CMK (cell line): ENCODE data around the gene DLG2.
"Not testable (repeated sequence)": the region's sequence is repeated elsewhere in the genome, so short reads cannot be mapped to it uniquely, and the experiment has no call there.

ENCODE experiments used
- DNase-seq: peaks from one replicate; pipeline ENCODE4 v3.0.0-alpha.2; 2010; ENCODE audit warnings: low read depth

The DLG2 gene

DNA sequence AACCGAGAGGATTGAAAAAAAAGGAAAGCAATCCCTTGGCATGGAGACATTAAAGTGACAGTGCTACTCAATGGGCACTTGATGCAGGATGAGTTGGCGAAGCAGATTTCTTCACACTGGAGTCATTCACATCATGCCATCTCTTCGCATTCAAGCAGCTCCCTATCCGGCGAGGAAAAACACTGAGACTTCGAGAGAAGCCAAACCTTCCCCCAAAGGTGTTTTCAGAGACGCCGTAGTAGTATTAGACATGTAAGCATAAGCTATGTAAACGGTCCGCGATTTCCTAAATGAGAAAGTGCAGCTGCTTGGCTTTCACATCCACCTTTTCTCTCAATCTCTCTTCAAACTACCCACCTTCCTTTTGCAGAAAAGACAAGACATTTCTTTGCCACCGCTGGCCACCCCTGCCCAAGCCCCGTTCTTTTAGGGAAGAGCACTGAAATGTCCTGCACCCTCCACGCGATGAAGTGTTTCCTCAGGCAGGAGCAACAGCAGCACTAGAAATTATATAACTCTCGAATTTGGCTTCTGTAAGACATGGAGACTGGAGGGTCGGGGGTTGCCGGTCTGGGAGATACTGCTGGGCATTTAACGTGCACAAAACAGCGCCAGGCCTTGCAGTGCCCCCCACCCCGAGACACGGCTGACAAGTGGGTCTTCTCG is at the start of gene DLG2:
Gene DLG2 (minus strand): TSS at position 13 of the 666 bp plus-strand sequence.
- no peak for DNase-seq

DNA sequence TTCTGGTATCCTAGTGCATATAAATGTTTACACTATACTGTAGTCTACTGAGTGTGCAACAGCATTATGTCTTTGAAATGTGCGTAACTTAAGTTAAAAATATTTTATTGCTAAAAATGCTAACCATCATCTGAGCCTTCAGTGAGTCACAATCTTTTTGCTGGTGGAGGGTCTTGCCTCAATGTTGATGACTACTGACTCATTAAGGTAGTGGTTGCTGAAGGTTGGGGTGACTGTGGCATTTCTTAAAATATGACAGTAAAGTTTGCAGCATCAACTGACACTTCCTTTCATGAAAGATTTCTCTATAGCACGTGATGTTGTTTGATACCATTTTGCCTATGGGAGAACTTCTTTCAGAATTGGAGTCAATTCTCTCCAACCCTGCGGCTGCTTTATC is 46.2 kb upstream of the DLG2 start:
- no peak for DNase-seq

DNA sequence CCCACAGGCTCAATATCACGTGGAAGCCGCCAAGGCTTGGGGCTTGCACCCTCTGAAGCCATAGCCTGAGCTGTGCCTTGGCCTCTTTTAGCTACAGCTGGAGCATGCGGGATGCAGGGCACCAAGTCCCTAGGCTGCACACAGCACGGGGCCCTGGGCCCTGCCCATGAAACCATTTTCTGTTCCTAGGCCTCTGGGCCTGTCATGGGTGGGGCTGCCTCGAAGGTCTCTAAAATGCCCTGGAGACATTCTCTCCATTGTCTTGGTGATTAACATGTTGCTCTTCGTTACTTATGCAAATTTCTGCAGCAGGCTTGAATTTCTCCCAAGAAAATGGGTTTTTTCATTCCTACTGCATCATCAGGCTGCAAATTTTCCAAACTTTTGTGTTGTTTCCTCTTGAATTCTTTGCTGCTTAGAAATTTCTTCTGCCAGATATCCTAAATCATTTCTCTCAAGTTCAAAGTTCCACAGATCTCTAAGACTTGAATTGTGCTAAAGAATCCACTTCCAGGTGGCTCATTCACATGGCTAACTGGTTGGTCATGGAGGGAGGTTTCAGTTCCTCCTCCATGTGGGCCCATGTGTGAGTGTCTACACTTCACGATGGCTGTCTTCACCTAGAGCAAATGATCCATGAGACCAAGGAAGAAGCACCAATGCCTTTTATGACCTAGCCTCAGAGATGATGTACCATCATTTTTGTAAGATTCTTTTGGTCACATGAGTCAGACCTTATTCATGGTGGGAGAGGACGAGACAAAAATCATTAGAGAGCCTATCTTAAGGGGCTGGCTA is 45.2 kb upstream of the DLG2 start:
- DNase-seq: no peak

DNA sequence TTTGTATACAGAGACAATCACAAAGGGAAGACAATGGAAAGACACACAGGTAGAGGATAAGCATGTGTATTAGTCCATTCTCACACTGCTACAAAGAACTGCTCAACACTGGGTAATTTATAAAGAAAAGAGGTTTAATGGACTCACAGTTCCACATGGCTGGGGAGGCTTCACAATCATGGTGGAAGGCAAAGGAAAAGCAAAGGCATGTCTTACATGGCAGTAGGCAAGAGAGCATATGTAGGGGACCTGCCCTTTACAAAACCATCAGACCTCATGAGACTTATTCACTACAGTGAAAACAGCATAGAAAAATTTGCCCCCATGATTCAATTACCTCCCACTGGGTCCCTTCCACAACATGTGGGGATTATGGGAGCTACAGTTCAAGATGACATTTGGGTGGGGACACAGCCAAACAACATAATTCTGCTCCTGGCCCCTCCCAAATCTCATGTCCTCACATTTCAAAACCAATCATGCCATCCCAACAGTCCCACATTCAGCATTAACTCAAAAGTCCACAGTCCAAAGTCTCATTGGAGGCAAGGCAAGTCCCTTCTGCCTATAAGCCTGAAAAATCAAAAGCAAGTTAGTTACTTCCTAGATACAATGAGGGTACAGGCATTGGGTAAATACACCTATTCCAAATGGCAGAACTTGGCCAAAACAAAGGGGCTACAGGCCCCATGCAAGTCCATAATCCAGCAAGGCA is 44.0 kb upstream of the DLG2 start:
- DNase-seq: not testable (repeated sequence)

DNA sequence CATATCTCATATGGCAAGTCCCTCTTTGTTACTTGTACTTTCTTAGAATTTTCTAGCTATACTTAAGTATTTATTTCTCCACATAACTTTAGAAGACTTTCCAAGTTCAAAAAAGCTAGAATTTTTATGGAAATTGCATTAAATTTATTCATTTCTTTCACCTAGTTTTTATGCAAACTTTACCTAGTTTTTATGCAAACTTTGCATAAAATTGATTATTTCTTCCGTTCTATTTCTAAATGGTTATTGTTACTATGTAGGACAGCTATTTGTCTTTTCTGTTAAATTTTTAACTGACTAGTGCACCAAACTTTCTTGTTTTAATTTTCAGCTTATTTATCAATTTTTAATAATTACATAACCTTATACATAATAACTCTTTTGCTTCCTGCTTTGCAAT is 41.0 kb upstream of the DLG2 start:
- no peak for DNase-seq

DNA sequence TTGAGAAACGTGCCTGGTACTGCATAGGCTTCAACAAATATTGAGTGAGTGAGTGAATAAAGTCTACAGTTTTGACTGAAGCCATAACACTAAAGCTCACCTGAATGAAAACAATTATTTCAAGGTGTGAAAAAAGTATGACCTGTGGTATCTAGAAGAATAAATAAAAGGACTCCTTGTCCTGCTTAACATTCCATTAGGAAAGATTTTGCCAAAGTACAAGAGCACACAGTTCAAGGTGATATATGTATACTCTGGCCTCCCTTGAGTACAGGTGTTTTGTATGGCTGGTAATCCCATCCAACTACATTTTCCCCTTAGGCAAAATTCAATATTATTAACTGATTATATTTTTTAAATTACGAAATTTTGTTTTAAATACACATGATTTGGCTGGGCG is 39.5 kb upstream of the DLG2 start:
- DNase-seq: no peak

DNA sequence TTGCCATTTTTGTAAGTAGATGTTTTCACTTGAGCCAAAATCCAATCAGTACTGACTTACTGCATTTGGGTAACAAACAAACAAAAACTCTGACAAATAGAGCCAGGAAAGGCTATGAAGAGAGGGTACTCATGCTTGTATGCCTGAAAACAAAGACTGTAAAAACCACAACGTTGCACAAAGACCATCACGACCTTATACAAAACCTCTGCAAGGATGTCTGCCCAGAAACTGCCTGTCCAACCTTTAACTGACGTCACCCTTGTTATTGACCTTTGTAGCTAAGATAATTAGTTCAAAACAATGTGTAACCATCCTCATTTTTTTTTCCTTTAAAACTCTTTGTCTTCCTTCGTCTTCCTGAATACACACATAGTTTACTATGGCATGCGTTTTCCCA is 38.6 kb upstream of the DLG2 start:
- DNase-seq: no peak

DNA sequence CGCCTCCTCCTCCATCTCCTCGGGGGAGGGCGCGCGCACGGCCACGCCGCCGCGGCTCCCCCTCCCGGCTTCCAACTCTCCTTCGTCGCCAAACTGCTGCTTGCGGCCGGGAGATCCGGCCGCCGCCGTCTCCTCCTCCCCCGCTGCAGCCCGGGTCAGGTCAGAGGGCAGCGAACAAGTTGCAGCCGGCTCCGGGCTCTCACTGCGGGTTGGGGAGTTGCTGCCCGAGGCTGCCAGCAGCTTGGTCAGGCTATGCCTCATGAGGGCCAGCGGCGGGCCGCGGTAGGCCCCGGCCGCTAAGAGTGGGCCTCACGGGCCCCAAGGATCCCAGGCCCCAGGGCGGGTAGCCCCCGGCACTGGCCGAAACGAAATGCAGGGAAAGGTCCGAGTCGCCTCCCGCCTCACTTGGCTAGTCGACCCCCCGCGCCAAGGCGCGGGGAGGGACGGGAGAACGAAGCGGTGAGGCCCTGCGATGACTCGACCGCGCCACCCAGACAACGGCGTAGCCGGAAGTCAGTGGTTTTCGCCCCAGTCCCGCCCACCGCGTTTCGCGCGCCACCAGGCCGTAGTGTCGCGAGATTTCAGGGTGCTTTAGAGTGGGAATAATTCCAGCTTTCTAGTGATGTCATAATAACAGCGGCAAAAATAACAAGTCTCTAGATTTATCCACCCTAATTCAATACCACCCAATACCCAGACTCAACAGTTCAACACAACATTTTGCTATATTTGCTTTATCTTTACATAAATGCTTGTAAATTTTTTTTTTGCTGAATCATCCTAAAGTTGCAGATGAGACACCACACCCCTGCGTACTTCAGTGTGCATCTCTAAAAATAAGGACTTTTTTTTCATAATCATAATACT is 37.7 kb upstream of the DLG2 start, which contains the start of gene CREBZF:
Gene CREBZF (minus strand): TSS at position 515 of the 867 bp plus-strand sequence. CDS start 254 bp downstream, at position 261.
- peak; percentile 83 for DNase-seq

DNA sequence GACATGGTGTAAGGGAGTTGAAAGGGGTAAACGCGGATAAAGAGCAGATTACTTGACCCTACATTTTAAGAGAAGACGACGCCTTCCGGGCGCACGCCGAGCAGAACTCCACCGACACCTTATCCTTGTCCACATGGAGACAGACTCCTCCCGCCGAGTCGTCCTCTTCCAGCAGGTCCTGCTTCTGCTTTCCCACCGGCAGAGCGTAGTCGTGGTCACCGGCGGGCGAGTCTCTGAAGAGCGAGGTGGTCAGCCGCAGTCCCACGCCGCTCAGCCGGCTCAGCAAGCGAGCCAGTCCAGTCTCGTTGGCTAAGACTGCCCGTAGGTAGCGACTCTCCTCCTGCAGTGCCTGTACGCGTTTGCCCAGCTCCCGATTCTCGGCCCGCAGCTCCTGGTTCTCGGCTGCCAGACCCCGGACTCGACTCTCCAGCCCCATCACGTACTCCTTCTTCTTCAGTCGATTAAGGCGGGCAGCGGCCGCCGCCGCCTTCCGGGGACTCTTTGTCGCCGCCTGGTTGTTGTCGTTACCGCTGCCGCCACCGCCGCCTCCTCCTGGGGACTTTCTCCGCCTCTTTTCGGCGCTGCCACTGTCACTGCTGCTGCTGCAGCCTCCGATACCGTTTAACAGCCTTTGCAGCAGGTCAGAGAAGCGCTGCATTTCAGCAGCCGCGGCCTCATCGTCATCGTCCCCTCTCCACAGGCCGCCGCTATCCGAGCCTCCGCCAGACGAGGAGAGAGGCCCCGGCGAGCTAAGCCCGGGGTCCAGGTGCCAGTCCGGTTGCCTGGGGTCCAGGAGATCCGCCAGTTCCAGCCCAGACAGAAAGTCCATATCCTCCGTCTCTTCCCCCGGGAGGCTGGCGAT is 36.8 kb upstream of the DLG2 start:
- peak; percentile 42 for DNase-seq

DNA sequence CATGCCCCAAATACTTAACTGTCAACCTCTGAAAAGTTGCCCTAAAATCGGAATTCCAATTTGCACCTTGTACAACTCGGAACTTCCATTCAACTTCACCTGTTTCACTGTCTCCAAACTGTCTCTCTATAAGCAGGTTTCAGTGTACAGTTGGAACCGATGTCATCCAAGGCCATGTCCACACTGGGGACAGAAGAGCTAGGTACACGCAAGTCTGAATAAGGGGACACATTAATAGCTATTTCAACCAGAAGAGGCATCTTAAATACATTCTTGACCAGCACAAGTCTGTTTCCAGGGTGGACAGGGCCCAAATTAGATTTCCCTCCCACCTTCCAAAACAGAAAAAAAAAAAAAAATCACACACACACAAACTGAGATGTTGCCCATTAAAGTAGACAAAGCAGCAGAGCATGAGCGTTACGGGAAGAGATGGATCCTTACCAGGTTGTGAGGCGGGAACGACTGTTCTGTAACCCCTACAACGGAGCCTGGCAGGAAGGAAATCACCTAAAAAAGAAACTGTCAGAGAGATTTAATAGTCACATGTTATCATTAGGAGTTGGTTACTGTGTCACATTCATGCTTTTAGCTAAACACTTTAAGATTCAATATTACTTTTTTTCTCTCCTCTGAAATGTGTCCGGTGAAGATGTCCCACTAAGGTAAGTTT is 36.1 kb upstream of the DLG2 start:
- no peak for DNase-seq

DNA sequence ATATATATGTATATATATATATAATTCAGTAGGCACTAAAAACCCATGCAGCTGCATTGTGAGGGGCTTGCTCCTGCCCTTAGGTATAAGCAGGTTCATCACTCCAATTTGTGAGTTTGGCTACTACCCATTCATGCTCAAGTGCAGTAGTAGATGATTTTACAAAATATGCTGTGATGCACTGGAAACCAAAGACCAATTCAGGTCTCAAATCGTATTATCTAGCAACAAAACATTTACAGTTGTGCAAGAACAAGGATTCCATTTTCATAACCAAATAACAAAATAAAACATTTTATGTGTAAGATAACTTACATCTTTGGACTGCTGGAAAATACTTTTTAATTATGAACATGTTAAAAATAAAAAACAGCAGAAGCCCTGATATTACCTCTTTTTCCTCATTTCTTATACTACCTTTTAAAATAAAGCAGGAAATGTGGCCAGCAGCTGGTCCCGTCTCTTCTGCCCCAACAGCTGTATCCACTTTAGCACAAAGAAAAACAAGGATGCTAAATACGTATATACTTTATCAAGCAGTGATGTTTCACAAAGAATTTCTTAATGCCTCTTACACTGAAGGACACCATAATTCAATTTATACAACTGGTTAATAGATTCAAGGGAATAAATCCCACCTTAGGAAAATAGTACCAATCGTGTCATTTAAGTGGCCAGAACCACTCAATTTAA is 35.0 kb upstream of the DLG2 start:
- DNase-seq: no peak

DNA sequence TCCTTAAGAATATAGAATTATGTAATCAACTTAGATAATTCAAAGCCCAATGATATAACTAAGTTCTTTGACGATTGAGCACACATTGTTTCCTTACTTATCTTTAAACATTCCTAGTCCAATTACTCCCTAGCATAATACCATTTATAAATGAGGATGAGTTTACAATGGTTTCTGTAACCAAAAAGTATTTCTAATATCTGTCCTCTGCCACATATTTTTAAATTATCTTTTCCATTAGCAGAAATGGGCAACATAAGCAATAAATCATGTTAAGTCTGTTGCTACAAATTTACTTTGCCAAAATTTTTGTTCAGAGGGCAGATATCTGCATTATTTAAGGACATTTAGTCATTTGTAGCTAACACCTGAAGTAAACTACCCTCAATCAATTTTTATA is 31.0 kb upstream of the DLG2 start:
- DNase-seq: no peak

DNA sequence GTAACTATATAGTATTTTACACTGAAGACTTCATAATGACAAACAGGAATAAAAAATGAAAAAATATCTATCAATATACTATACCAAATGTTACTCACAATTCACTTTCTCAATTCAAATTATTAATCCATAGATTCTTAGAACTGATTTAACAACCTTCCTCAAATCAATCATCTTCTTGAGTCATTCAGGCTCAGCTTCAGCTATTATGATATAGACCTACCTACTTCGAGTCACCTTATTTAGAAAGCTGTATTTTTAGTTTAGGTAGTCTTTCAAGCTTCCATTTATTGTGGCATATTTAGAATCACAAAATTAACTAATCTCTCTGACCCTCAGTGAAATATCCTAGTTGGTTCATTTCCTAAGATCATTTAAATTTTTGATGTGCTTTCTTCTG is 29.6 kb upstream of the DLG2 start:
- no peak for DNase-seq

DNA sequence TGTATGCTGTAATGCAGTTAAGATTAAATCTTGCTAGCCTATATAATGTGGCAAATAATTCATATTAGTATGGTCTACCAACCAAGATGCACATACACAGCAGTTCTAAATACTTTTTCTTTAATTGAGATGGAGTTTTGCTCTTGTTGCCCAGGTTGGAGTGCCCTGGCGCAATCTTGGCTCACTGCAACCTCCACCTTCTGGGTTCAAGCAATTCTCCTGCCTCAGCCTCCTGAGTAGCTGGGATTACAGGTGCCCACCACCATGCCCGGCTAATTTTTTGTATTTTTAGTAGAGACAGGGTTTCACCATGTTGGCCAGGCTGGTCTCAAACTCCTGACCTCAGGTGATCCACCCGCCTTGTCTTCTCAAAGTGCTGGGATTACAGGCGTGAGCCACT is 27.2 kb upstream of the DLG2 start:
- DNase-seq: not testable (repeated sequence)

DNA sequence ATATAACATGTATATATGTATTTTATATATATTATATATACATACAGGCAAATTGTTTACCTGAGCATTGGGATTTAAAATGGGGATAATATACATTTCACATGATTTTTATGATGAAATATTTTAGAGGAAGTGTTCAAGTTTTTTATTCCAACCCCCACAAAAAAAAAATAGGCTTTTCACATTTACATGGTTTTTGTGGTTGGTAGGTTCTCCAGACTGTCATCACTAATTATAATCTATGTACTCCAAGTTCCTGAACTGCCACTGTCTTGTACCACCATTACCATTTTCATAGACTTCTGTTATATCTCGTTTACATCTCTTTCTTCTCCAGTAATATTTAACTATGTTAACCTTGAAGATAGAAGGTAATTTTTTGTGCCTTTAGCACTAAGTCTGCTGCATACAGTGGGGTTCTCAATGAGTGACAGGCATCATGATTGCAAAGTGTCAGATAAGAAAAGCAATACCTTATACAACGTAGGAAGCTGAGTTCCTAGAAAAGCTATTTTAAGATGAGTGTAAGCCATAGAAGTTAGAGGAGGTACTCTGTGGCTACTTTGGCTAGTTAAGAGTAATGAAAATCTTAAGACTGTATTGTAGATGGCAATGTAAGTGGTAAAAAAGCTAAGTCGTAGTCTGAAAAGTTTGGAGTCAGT is 25.8 kb upstream of the DLG2 start:
- no peak for DNase-seq

DNA sequence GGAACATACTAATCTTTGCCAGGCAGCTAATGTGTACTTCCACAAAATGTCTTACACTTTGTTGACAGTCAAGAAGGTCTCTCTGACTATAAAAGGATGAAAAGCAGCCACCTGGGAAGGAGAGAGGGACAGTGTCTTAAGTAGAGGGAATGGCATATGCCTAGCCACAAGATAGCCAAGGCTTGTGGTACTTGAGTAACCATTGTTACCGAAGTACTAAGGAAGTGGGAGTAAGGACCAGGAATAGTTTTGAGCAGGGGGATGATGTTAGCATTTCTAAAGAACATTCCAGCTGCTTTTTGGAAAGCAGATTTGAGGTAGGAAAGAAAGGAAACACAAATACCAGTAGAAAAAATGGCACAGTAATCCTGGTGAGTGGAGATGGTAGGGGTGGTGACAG is 24.0 kb upstream of the DLG2 start:
- no peak for DNase-seq

DNA sequence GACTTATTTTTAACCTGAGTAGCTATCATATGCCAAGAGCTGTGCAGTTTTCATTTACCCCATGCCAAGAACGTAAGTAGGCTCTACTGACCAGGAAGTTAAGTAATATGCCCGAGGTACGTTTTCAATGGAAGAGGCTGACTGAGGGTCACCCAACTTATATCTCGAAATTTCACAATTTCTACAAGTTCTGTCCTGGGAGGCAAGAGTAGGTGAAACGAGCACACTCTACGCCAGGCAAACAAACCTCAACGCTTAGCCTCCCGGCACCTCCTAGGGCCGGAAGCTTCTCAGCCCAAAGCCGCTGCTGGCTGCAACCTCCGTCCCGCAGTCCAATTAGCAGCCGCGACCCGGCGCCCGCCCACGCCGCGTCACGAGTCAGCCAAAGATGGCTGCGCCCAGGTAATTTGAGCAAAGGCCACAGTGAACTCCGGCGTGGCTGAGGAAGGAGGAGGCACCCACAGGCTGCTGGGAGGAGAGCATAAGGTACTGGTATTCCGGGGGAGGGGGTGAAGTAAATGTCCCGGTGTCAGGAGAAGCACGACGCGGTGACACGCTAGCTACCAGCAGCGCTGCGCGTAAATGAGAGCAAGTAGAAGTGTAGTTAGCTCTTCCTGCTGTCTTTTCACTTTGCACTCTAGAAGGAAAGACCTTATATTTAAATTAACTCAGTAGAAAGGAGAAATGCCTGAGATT is 20.6 kb upstream of the DLG2 start, which contains the start of gene TMEM126A:
Gene TMEM126A (plus strand): TSS at position 364 of the 696 bp plus-strand sequence. CDS start 2,289 bp downstream, outside the sequence.
- peak; percentile 45 for DNase-seq

DNA sequence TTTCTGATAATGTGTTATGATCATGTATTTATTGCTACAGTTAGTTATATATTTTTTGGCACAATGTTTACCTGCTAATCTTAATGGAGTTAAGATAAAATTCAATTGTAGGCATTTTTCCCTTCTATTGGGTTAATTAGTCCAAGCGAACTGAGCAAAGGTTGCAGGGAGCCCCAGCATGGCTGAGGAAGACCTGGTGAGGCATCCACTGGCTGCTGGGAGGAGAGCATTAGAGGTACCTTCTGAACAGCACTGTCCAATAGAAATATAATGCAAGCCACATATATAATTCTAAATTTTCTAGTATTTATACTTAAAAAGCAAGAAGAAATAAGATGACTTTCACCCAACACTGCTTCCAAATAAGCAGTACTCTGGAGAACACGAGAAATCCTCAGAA is 19.9 kb upstream of the DLG2 start:
- DNase-seq: no peak
